HG03575 (cell line): Measurements from ENCODE around the gene TAX1BP1.
"Not testable (repeated sequence)": the region's sequence is repeated elsewhere in the genome, so short reads cannot be mapped to it uniquely, and the experiment has no call there.

Experiments used
- ATAC-seq: cut with Tn5 transposase; IDR thresholded peaks from one replicate; pipeline ENCODE4 v1.9.1; 2021; ENCODE audit not compliant: unreplicated experiment, insufficient number of reproducible peaks, low FRiP score; ENCODE audit errors: extremely low read depth

The TAX1BP1 gene

GRCh38 chr7:27834179-27834921, 94.4 kb downstream of the TAX1BP1 start:
- ATAC-seq: no peak

- ATAC-seq: no peak
Observed at GRCh38 chr7:27835376-27835775, 95.4 kb downstream of the TAX1BP1 start.

DNA sequence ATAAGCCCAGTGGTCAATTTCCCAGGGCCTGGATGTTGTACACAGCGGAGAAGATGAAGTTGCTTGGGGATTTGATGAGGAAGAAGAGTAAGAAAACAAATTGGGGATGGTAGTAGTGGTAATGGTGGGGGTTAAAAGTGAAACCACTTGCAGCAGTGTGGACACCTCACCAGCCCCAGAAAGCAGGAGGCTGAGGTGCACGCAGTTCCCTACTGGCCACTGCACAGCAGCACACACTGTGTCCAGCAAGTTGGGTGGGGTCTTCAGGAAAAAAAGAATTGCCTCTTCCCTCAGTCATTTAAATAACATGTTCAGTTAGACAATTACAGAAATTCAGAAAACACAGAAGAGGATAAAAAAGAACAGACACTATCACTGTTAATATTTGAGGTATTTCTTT, 96.6 kb downstream of the TAX1BP1 start:
- no peak for ATAC-seq

DNA sequence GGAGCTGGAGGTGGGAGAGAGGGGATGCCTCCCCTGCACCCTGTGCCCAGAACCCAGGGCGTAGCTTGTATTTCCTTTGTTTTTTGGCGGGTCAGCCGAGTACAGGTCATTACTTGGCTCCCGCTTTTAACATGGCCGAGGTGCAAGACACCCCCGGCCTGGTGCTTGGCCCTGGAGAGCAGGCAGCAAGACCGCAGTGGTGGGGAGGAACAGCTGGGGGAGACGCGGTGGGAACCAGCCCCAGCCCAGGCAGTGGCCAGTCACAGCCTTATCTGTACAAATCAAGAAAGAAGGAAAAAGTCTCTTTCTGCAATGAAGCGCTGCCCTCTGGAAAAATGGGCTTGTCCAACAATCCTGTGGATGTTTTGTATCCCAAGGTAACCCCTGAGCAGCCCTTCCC, 99.1 kb downstream of the TAX1BP1 start:
- no peak for ATAC-seq

- no peak for ATAC-seq
Observed at GRCh38 chr7:27840313-27840712, 100.4 kb downstream of the TAX1BP1 start.

GRCh38 chr7:27840760-27841364, 100.9 kb downstream of the TAX1BP1 start:
- no peak for ATAC-seq

- no peak for ATAC-seq
Observed at GRCh38 chr7:27842094-27842692, 102.2 kb downstream of the TAX1BP1 start.

- ATAC-seq: no peak
Observed at GRCh38 chr7:27842851-27843250, 102.9 kb downstream of the TAX1BP1 start.

- no peak for ATAC-seq
Observed at GRCh38 chr7:27843584-27844305, 103.8 kb downstream of the TAX1BP1 start.

DNA sequence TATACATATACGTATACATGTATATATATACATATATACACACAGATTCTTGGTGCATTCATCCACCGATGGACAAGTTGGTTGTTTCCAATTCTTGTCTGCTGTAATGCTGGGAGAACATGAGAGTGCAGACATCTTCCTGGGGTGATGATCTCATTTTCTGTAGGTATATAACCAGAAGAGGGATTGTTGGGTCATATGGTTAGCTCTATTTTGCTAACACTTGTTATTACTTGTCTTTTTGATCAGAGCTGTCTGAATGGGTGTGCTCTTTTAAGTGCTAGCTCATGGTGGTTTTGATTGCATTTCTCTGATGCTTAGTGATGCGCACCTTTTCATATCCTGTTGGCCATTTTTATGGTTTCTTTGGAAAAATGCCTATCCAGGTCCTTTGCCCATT, 106.4 kb downstream of the TAX1BP1 start:
- no peak for ATAC-seq

- no peak for ATAC-seq
Observed at GRCh38 chr7:27850531-27850930, 110.6 kb downstream of the TAX1BP1 start.

GRCh38 chr7:27856703-27857485, 116.9 kb downstream of the TAX1BP1 start:
- not testable (repeated sequence) for ATAC-seq

DNA sequence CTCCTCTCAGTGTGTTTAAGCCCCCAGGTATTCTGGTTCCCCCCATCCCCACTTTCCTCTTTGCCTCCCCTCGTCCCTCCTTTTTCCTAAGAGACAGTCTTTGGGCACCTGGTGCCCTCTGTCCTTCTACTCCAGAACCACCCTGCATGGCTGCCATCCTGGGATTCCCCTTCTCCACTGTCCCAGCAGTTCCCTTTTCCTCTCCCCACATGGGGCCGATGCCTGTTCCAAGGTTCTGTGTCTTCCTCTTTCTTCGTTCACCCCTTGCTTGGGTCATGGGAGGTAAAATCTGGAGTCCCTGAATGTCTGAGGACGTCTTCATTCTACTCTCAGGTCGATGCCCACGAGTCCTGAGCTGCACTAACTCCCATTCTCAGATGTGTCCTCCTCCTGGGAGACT, 120.8 kb downstream of the TAX1BP1 start:
- ATAC-seq: no peak

DNA sequence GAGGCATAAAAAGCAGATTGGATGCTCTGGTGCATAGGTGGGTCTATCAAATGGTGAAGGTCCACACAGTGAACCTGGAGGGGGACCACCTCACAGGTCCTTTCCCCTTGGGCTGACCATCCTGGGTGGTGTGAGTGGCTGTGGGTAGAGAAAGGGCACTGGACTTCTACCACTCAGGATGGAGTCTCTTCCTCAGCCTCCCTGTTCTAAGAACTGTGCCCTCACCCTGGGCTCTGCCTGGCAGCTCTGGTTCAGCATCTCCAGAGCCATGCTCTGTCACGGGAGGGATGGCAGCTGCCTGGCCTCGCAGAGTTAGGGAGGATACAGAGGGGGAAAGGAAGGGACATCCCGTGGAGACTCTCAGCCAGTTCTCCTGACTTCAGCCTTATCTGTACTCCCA, 121.8 kb downstream of the TAX1BP1 start:
- no peak for ATAC-seq

DNA sequence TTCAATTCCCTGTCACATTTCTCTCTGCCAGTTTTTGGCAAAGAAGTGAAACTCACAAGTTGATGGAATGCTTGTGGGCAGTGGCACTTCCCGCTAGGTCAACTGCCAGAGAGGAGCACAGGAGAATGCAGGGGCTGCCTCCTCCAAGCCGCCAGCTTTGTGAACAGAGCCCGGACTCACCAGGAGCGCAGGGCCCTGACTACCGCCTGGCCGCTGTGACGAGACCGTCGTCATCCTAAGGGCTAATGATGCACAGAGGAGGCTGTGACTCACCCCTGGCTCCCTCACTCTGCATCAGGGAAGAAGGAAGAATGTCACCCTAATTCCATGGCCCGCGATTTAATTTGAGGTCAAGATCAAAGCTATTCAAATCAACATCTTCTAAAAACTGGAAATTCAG, 123.9 kb downstream of the TAX1BP1 start:
- ATAC-seq: no peak

- ATAC-seq: no peak
Observed at GRCh38 chr7:27866256-27866655, 126.3 kb downstream of the TAX1BP1 start.

DNA sequence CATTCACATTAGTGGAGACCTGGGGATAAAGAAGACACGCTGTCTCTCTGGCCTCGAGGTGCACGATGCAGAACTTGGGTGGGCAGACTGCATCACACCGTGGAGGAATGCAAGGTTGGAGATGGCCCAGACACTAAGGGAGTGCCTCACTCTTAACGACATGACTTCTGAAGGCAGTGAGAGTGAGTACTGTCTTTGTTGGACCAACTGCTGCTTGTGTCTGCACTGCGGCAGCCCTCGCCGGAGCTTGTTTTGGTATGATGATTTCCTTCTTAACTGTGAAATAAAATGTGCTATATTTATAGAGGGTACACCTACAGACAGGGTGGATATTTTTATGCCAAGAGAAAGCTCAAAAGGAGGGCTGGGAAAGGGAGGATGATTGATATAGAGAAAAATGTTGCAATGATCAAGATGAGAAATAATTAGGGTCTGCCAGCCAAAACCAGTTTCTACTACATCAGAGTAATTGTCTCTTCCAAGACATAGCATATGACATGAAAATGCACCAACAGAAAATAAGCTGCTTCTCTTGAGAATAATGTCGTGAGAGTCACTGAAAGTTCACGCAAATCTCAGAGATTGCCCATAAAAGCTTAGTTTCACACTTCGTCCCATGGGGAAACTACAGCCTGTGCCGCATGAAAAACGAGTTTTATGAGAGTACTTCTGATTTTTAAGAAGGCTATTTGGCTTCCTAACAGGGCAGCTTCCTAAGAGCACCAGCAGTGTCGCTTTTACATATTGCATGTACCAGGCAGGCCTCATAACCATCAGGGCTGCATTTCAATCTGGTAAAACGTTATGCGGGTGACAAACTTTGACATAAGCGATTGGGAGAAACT, 127.1 kb downstream of the TAX1BP1 start:
- no peak for ATAC-seq

- no peak for ATAC-seq
Observed at GRCh38 chr7:27868131-27868550, 128.2 kb downstream of the TAX1BP1 start.
